AML-193 (cell line): ENCODE results near the gene CHSY1.
A peak's percentile ranks its signal among the peaks of the same experiment; 100 is the strongest.
"Not testable (repeated sequence)": the region's sequence is repeated elsewhere in the genome, so short reads cannot be mapped to it uniquely, and the experiment has no call there.

Experiments used
- DNase-seq, 2 experiments: peaks; one replicate each; lab custom pipeline; 2025; lab: John Stamatoyannopoulos, UW

The CHSY1 gene

GRCh38 chr15:101244889-101245668 lies 6.8 kb downstream of the CHSY1 start:
- no peak for DNase-seq

GRCh38 chr15:101244036-101244781 lies 7.6 kb downstream of the CHSY1 start:
- DNase-seq: no peak

- DNase-seq: no peak
These were observed 8.4 kb downstream of the CHSY1 start for GRCh38 chr15:101243420-101243819.

GRCh38 chr15:101242999-101243336 lies 8.9 kb downstream of the CHSY1 start:
- no peak for DNase-seq

GRCh38 chr15:101242160-101242998 lies 9.5 kb downstream of the CHSY1 start:
- DNase-seq: peak; percentile 90 to 95

- DNase-seq: no peak
These were observed 11.5 kb downstream of the CHSY1 start for GRCh38 chr15:101240358-101240757.

GRCh38 chr15:101239724-101240136 lies 12.1 kb downstream of the CHSY1 start:
- peak; percentile 31 to 56 for DNase-seq

- peak; percentile 73 to 75 for DNase-seq
These were observed 14.6 kb downstream of the CHSY1 start for GRCh38 chr15:101237251-101237650.

- DNase-seq: no peak
These were observed 18.1 kb downstream of the CHSY1 start for GRCh38 chr15:101233651-101234280.

- DNase-seq: no peak
These were observed 19.2 kb downstream of the CHSY1 start for GRCh38 chr15:101232677-101233076.

- no peak for DNase-seq
These were observed 23.5 kb downstream of the CHSY1 start for GRCh38 chr15:101228313-101228712.

- no peak for DNase-seq
These were observed 26.2 kb downstream of the CHSY1 start for GRCh38 chr15:101225658-101226057.

GRCh38 chr15:101221902-101222301 lies 29.9 kb downstream of the CHSY1 start:
- no peak for DNase-seq

GRCh38 chr15:101220060-101220459 lies 31.8 kb downstream of the CHSY1 start:
- DNase-seq: no peak

- DNase-seq: no peak
These were observed 32.4 kb downstream of the CHSY1 start for GRCh38 chr15:101219441-101219840.

- no peak for DNase-seq
These were observed 34.4 kb downstream of the CHSY1 start for GRCh38 chr15:101217446-101217845.

- DNase-seq: no peak
These were observed 35.7 kb downstream of the CHSY1 start for GRCh38 chr15:101216100-101216499.

- no peak for DNase-seq
These were observed 36.2 kb downstream of the CHSY1 start for GRCh38 chr15:101215681-101216080.

- not testable (repeated sequence) for DNase-seq
These were observed 37.3 kb downstream of the CHSY1 start for GRCh38 chr15:101214435-101215097.

- no peak for DNase-seq
These were observed 38.3 kb downstream of the CHSY1 start for GRCh38 chr15:101213570-101213969.

GRCh38 chr15:101213147-101213546 lies 38.7 kb downstream of the CHSY1 start:
- DNase-seq: no peak
